NCI-H1417 treated with DMSO at 0.1 percent for 48 hours (cell line): ENCODE results near the gene IPPK.
"Not testable (repeated sequence)": the region's sequence is repeated elsewhere in the genome, so short reads cannot be mapped to it uniquely, and the experiment has no call there.

Experiments used
- DNase-seq: peaks from one replicate; lab custom pipeline; 2025; lab: John Stamatoyannopoulos, UW

IPPK gene

DNA sequence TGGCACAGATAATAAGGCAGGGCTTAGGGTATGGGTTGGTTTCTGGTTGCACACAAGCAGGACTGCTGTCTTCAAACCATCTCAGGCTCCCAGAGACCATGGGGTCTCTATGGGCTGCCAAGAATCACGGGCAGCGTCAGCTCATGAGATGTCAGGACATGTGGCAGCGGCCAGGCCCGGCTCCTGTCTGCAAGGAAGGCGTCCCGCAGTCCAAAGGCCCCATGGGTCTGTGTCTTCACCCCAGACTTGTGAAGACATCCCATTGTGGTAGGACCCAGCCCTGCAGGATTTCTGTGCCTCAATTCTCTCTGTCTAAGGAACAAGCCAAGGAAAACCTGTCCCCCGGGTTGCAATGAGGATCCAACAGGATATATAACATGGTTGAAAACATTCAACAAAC is 32.6 kb downstream of the IPPK start:
- DNase-seq, result no peak

DNA sequence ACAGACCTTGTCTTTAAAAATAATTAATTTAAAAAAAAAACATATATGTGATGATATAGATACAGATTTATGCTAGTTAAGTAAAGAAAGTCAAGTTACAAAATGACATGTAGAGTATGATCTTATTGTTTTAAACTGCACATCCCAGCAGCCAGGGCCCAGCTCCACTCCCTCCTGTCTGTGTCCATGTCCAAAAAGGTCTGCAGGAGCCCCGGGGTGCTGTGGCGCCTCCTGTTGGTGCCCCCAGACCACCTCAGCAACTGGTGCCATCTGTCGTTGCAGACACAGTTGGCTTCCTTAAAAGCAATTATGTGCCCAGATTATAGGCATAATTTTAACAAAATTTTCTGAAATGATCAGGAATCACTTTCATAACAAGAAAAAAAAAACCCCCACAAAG is 33.3 kb downstream of the IPPK start:
- DNase-seq, result no peak

GRCh38 chr9:92635760-92636159 is 34.2 kb downstream of the IPPK start:
- no peak for DNase-seq

- DNase-seq, result no peak
Measured at GRCh38 chr9:92634712-92635605, 35.0 kb downstream of the IPPK start.

- no peak for DNase-seq
Measured at GRCh38 chr9:92633614-92634278, 36.2 kb downstream of the IPPK start.

DNA sequence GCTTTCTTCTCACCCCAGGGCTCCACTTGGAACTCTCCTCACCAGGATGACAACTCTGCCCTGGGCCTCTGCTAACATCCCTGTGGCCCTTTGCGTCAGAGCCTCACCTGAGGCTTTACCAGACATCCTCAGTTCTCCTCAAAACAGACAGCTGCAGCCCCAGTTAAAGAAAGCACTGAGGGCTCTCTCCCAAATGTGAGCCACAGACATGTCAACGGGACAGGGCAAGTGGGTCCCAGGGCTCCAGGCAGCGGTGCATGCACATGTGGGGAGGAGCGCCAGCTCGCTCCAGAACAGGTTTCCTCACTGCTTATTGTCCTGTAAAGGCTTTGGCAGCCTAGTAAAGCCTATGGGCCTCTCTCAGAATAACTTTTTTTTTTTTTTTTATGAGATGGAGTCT is 37.3 kb downstream of the IPPK start:
- DNase-seq, result no peak

DNA sequence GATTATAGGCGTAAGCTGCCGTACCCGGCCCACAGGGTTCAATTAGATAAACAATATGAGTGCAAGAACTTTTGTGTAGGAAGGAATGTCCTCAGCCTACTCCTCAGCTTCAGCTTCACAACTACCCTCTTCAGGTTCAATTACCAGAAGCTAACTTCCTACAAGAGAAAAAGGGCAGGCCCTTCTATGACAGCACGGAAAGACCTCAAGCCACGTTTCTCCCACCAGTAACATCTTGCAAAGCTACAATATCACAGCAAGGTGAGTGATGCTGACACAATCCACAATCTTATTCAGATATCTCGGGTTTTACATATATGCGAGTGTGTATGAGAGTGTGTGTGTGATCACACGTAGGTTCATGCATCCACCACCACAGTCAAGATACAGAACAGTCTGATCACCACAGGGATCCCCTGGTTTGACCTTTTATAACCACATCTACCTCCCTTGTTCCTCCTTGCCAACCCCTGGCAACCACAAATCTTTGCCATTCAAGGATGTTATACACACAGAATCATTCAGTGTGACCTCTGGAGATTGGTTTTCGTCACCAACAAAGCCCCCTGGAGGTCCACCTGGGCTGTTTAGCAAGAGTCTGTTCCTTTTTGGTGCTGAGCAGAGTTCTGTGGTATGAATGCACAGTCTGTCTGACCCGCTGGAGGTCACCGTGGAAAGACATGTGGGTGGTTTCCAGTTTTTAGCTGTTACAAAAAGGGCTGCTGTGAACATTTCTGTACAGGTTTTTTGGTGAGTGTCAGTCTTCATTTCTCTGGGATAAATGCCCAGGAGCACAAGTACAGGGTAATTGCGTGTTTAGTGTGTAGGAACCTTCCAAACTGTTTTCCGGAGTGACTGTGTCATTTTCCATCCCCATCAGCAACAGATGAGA is 38.2 kb downstream of the IPPK start:
- no peak for DNase-seq

- DNase-seq, result no peak
Measured at GRCh38 chr9:92627651-92628050, 42.3 kb downstream of the IPPK start.

DNA sequence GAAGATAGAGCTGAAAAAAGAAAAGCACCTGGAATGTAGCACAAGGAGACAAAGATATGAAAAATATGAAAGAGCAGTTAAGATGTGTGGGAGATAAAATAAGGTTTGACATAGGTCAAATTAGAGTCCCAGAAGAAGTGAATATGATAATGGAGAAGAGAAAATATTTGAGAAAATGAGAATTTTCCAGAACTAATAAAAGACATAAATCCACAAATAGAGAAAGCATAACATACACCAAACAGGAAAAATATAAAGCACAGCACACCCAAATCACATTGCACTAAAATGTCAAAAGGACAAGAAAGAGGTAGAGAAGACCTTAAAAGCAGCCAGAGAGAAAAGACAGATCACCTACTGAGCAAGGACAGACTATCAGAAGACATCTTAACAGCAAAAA is 43.4 kb downstream of the IPPK start:
- no peak for DNase-seq

DNA sequence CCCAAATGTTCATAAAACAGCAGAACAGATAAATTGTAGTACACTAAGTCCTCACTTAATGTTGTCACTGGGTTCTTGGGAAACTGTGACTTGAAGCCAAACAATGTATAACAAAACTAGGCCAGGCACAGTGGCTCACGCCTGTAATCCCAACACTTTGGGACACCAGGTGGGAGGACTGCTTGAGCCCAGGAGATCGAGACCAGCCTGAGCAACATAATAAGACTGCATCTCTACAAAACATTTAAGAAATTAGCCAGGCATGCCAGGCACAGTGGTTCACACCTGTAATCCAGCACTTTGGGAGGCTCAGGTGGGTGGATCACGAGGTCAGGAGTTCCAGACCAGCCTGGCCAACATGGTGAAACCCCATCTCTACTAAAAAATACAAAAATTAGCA is 46.0 kb downstream of the IPPK start:
- DNase-seq, result not testable (repeated sequence)

DNA sequence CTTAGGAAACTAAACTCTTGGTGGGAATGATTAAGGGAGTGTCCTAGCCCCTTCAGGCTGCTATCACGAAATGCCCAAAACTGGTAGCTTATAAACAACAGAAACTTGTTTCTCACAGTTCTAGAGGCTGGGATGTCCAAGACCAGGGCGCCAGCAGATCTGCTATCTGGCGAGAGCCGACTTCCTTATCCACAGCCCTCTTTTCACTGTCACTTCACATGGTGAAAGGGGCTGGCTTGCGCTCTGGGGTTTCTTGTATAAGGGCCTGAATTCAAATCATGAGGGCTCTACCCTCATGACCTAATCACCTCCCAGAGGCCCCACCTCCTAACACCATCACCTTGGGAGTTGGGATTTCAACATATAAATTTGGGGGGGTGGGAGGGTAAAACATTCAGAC is 49.1 kb downstream of the IPPK start:
- DNase-seq, result no peak

DNA sequence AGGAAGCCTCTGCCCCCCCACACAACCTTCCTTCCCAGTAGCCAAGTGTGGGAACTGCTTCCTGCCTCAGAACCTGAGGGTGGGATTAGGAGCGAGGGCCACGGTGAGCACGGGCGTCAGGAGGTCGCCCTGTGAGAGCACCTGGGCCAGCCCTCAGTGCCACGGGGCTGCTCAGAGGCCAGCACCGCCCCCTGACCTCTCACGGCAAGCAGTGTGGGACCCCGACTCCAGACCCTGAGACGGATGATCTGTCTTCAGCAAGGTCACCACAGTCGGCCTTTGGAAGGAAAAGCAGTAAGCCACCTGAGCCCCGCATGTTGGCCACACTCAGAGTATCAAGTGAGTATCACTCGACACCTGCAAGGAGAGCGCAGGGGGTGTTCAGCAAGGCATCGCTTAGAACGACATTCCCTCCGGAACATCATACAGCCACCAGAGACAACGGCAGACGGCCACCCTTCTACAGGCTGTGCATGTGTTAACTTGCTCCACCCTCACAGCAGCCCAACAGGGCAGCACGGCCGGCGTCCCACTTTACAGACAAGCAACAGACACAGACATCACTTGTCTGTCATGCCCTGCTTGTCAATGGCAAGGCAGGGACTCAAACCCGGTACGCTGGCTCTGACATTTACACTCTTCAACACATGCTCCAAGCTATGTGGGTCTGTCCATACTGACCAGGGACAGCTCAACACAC is 50.2 kb downstream of the IPPK start:
- no peak for DNase-seq

DNA sequence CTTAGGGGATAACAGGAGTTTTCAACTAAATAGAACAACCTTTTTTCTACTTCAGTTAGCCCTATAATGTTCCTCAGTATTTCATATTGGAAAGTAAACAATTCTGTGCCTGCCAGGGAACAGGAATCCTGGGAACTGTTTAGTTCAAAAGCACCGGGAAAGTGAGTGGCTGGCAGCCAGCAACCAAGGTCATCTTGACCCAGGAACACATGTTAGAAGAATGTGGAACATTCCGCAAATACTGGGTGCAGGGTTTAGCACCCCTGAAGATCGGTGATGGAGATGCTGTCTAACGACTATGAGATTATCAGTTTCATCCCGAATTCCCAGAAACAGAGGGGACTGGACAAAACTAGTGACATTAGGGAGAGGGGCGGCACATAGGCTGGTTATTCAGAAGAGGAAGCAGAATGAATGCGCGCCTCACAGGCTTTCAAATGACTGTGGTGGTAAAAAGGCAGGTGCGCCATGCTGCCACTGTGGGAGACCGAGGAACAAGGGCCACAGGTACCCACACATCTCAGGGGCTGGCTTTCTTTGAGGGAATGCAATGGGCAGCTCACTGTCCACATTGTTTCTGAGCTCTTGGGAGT is 51.2 kb downstream of the IPPK start:
- no peak for DNase-seq

DNA sequence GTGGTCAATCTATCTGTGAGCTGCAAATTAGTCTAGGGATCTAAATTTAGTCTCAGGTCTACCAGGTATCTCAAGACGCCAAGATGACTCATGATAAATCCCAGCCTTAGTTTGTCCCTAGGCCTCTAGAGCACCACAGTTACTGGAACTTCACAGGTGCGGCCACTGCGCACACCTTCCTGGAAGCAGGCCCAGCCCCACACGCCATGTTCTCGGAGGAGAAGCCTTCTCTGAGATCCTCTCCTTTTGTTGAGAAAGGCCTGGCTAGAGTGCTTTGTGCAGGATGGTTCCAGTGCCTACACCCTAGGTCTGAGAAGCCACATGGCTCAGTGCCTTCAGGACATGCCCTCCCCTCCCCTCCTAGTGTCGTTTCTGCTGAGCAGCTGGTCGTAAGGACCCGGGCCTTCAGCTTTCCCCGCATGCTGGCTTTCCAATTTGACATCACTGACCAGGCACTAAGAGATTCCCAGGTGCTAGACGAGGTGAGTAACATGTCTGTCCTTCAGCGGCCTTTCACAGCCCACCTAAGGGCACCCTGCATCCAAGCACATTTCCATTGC is 51.9 kb downstream of the IPPK start:
- DNase-seq, result no peak

DNA sequence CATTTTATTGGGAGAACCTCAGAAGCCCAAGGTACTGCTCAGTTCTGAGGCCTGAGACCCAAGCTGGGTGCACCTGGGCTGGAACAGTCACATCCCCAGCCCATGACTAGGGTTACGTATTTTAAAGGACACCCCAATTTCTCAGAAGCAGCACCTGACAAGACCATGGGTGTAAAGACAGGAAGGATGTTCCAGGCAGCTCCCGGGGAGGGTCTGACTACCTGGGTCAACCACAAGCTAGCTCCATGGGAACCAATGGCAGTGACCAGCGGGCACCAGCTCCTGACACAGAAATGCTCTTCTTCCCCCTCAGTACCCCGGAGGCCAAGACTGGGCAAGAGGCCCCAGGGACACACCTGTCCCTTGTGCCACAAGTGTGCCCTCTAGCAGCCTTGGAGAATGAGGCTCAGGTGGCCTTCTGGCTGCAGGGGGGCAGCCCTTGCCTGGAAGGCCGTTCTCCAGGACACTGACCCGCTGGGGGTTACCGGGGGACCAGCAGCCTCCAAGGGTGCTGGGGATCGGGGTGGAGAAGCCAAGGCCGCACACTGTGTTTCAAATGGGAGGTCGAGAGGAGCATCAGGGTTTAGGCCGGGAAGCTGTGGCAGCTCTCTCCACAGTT is 52.6 kb downstream of the IPPK start:
- no peak for DNase-seq

- DNase-seq, result no peak
Measured at GRCh38 chr9:92616655-92617111, 53.2 kb downstream of the IPPK start.

- no peak for DNase-seq
Measured at GRCh38 chr9:92616199-92616641, 53.7 kb downstream of the IPPK start.

- DNase-seq, result no peak
Measured at GRCh38 chr9:92615790-92616189, 54.1 kb downstream of the IPPK start.

DNA sequence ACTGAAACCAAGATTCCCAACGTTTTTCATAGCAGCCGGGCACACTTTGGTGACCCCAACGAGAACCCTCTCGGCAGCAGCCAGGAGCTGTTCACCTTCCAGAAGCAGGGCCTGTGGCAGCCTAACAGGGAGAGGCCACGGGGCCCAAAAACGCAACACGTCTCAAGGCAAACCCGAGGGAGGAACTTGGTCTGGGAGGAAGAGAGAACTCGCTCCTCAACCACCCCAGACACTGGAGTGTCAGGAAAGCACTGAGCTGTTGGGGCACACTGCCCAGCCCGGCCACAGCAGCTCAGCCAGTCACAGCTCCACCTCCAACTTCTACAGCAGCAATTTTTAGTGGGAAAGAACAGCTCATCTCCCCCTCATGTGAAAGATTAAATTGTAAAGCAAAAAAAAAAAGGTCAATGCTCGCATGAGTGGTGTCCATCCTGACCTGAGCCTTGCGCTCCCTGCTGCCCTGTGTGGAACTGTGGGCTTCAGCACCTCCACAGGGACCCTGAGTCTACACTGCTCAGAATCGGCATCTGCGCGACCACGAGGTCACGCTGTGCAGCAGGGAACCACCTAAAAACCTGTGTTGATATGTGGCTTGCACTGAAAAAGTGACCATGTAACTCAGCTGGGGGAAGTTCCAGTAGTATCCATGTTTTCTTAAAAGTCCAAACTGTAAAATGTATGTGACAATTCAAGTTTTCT is 55.0 kb downstream of the IPPK start:
- no peak for DNase-seq

- no peak for DNase-seq
Measured at GRCh38 chr9:92614123-92614510, 55.8 kb downstream of the IPPK start.
